GM19035 (cell line): ENCODE data around the gene FAM47B.

Source experiments
- ATAC-seq: cut with Tn5 transposase; IDR thresholded peaks from one replicate; pipeline ENCODE4 v1.9.1; 2021; ENCODE audit not compliant: unreplicated experiment

FAM47B gene

GRCh38 chrX:34942496-34942895, at the start of gene FAM47B:
TSS of gene FAM47B (plus strand) at chrX:34942796. CDS start at chrX:34942832, 36 bp downstream.
- ATAC-seq: no peak

- no peak for ATAC-seq
Measured at GRCh38 chrX:34893741-34894140, 48.9 kb upstream of the FAM47B start.

- no peak for ATAC-seq
Measured at GRCh38 chrX:34900691-34901090, 41.9 kb upstream of the FAM47B start.

GRCh38 chrX:34901761-34902160, 40.8 kb upstream of the FAM47B start:
- no peak for ATAC-seq

GRCh38 chrX:34903316-34903715, 39.3 kb upstream of the FAM47B start:
- ATAC-seq: no peak

GRCh38 chrX:34909151-34909550, 33.4 kb upstream of the FAM47B start:
- no peak for ATAC-seq

GRCh38 chrX:34915463-34916225, 27.0 kb upstream of the FAM47B start:
- ATAC-seq: no peak

- ATAC-seq: no peak
Measured at GRCh38 chrX:34917146-34917545, 25.4 kb upstream of the FAM47B start.

GRCh38 chrX:34918091-34918736, 24.4 kb upstream of the FAM47B start:
- no peak for ATAC-seq

GRCh38 chrX:34918856-34919255, 23.7 kb upstream of the FAM47B start:
- ATAC-seq: no peak

- ATAC-seq: no peak
Measured at GRCh38 chrX:34927866-34928265, 14.7 kb upstream of the FAM47B start.

GRCh38 chrX:34943235-34943634, 639 bp downstream of the FAM47B start:
- no peak for ATAC-seq

- ATAC-seq: no peak
Measured at GRCh38 chrX:34956916-34957315, 14.3 kb downstream of the FAM47B start.

GRCh38 chrX:34961662-34962061, 19.1 kb downstream of the FAM47B start:
- ATAC-seq: no peak

- no peak for ATAC-seq
Measured at GRCh38 chrX:34972206-34972605, 29.6 kb downstream of the FAM47B start.

GRCh38 chrX:34978171-34978570, 35.6 kb downstream of the FAM47B start:
- no peak for ATAC-seq

GRCh38 chrX:34987646-34988045, 45.0 kb downstream of the FAM47B start:
- no peak for ATAC-seq
